ENCODE results near the gene MYO1H. TPM values are rescaled to one million over a fixed set of nuclear protein-coding genes. Genes with fewer than 3 reads are reported as not detected.

MYO1H gene
- total RNA-seq, 4 donors from 2014 or later: not detected

GRCh38 chr12:109491671-109492070, 144.0 kb downstream of the MYO1H start:
- H3K4me3 ChIP-seq: no peak overlapping the region
- DNase-seq: no peak
- H3K27me3 ChIP-seq: no peaks in the 10 kb centered on the region
- H3K27ac ChIP-seq: no peak overlapping the region
- no peaks in the 10 kb centered on the region for H3K4me1 ChIP-seq
- intact Hi-C loops (cut with DNase I; ENCODE audit: low total_unique reads): no loop called here
- H3K36me3 ChIP-seq: no peaks in the 10 kb centered on the region
- TF ChIP-seq, protein P1, sequence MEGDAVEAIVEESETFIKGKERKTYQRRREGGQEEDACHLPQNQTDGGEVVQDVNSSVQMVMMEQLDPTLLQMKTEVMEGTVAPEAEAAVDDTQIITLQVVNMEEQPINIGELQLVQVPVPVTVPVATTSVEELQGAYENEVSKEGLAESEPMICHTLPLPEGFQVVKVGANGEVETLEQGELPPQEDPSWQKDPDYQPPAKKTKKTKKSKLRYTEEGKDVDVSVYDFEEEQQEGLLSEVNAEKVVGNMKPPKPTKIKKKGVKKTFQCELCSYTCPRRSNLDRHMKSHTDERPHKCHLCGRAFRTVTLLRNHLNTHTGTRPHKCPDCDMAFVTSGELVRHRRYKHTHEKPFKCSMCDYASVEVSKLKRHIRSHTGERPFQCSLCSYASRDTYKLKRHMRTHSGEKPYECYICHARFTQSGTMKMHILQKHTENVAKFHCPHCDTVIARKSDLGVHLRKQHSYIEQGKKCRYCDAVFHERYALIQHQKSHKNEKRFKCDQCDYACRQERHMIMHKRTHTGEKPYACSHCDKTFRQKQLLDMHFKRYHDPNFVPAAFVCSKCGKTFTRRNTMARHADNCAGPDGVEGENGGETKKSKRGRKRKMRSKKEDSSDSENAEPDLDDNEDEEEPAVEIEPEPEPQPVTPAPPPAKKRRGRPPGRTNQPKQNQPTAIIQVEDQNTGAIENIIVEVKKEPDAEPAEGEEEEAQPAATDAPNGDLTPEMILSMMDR (IDR thresholded peaks at IDR 0.05): no peak
- H3K9me3 ChIP-seq: no peaks in the 10 kb centered on the region

- H3K4me1 ChIP-seq: no peaks in the 10 kb centered on the region
- no peak overlapping the region for H3K27ac ChIP-seq
- TF ChIP-seq POLR2A (IDR thresholded peaks at IDR 0.05): no peak
- TF ChIP-seq, protein P1 (IDR thresholded peaks at IDR 0.05): no peak
- no peaks in the 10 kb centered on the region for H3K36me3 ChIP-seq
- no peak overlapping the region for H3K4me3 ChIP-seq
- H3K27me3 ChIP-seq: no peaks in the 10 kb centered on the region
- intact Hi-C loops (cut with DNase I; ENCODE audit: low total_unique reads): no loop called here
- no peaks in the 10 kb centered on the region for H3K9me3 ChIP-seq
- no peak for DNase-seq
These were observed 144.7 kb downstream of the MYO1H start for GRCh38 chr12:109492371-109492770.

DNA sequence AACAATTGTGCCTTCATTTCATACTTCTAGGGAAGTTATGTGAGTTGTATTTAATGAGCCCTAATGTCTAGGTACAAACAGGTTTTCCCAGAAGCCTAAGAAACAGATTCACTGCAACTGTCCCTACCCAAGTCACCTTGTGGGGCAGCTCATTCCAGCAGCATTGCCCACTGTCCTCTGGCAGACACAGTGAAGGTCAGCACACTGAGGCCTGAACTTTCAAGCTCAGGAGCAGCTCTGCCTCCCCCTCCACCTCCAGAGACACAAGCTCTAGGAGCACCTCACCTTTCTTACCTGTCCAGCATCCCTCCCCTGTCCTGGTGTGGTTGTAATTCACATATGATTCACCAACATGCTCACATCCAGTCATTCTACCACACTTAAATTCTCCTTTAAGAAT, 145.4 kb downstream of the MYO1H start:
- no peaks in the 10 kb centered on the region for H3K4me1 ChIP-seq
- H3K27me3 ChIP-seq: no peaks in the 10 kb centered on the region
- intact Hi-C loops (cut with DNase I; ENCODE audit: low total_unique reads): no loop called here
- TF ChIP-seq, protein P1 (IDR thresholded peaks at IDR 0.05): no peak
- TF ChIP-seq POLR2A (IDR thresholded peaks at IDR 0.05): no peak
- no peaks in the 10 kb centered on the region for H3K9me3 ChIP-seq
- no peak for DNase-seq
- H3K4me3 ChIP-seq: no peak overlapping the region
- H3K27ac ChIP-seq: no peak overlapping the region
- no peaks in the 10 kb centered on the region for H3K36me3 ChIP-seq

GRCh38 chr12:109493938-109494337, 146.2 kb downstream of the MYO1H start:
- Histone ChIP-seq H3K27me3 (no peaks in the 10 kb centered on the region), H3K36me3 (no peaks in the 10 kb centered on the region), H3K9me3 (no peaks in the 10 kb centered on the region), H3K4me1 (no peaks in the 10 kb centered on the region), H3K4me3 (no peak overlapping the region), H3K27ac (no peak overlapping the region)
- intact Hi-C loops (cut with DNase I; ENCODE audit: low total_unique reads): no loop called here
- TF ChIP-seq, protein P1 (IDR thresholded peaks at IDR 0.05): no peak
- TF ChIP-seq POLR2A (IDR thresholded peaks at IDR 0.05): no peak
- DNase-seq: no peak

- TF ChIP-seq, protein P1 (IDR thresholded peaks at IDR 0.05): no peak
- no peak for TF ChIP-seq POLR2A (IDR thresholded peaks at IDR 0.05)
These were observed 146.7 kb downstream of the MYO1H start for GRCh38 chr12:109494348-109494881.

More at GRCh38 chr12:109494348-109494881, 146.7 kb downstream of the MYO1H start:
- H3K4me3 ChIP-seq: no peak overlapping the region
- H3K27me3 ChIP-seq: no peaks in the 10 kb centered on the region
- H3K27ac ChIP-seq: no peak overlapping the region
- H3K9me3 ChIP-seq: no peaks in the 10 kb centered on the region
- H3K4me1 ChIP-seq: no peaks in the 10 kb centered on the region
- DNase-seq: no peak
- no peaks in the 10 kb centered on the region for H3K36me3 ChIP-seq
- intact Hi-C loops (cut with DNase I; ENCODE audit: low total_unique reads): no loop called here

Data from uterus (tissue), 4 donors.